Motor neuron (in vitro differentiated cells): Measurements from ENCODE around the gene MVB12B. TPM values are rescaled to one million over a fixed set of nuclear protein-coding genes. Genes with fewer than 3 reads are reported as not detected.

Source experiments
- ATAC-seq, 8 experiments: fragments of 200-7000 bp; cut with Tn5 transposase; replicated peaks in 6 of 8; 2 replicates each; pipeline ENCODE4 v1.8.0; 2021; ENCODE audit warnings: mild to moderate bottlenecking in 8 of 8, moderate library complexity in 8 of 8
- H3K27ac ChIP-seq, 2 donors: fragments of 250-450 bp; sonication (Bioruptor Pico); 2 replicates each; pipeline ENCODE4 v1.9.0; 2021; ENCODE audit warnings: antibody characterized with exemption in 2 of 2, mild to moderate bottlenecking in 2 of 2, moderate library complexity in 1 of 2
- H3K4me1 ChIP-seq, 2 donors: fragments of 250-450 bp; sonication (Bioruptor Pico); replicated peaks in 1 of 2; 2 replicates each; pipeline ENCODE4 v1.6.1; 2021; ENCODE audit warnings: antibody characterized with exemption in 2 of 2, mild to moderate bottlenecking in 2 of 2, moderate library complexity in 1 of 2
- H3K4me3 ChIP-seq, 5 donors: fragments of 250-450 bp; sonication (Bioruptor Pico); 2 replicates each; pipeline ENCODE4 v1.9.0; 2021; ENCODE audit warnings: antibody characterized with exemption in 5 of 5, mild to moderate bottlenecking in 5 of 5, moderate library complexity in 4 of 5
- WGBS, 10 experiments: fragments of 450-650 bp; shearing (Covaris generic); methylation state at CpG; one replicate each; pipeline ENCODE4 v1.0.0; 2022; 5-methylcytosine and 5-hydroxymethylcytosine counted together
- in situ Hi-C, 9 experiments: fragments of 400-800 bp; cut with MboI; loops; one replicate each; pipeline ENCODE4 v1.15.0; 2021; ENCODE audit warnings: low sequenced_read_pairs in 9 of 9, low pct_unique_long_range_greater_than_20kb in 2 of 9; ENCODE audit not compliant: unreplicated experiment in 9 of 9
- total RNA-seq, 8 experiments: library from RNA; unstranded; fragments of 300-600 nt; gene quantifications; 2 replicates each; pipeline versions ENCODE4 v1.2.3 to v1.2.4, GENCODE V29; 2022

MVB12B gene
- total RNA-seq, 8 experiments from 2014 or later: 1.7 to 33.8 (median 23.0) TPM

DNA sequence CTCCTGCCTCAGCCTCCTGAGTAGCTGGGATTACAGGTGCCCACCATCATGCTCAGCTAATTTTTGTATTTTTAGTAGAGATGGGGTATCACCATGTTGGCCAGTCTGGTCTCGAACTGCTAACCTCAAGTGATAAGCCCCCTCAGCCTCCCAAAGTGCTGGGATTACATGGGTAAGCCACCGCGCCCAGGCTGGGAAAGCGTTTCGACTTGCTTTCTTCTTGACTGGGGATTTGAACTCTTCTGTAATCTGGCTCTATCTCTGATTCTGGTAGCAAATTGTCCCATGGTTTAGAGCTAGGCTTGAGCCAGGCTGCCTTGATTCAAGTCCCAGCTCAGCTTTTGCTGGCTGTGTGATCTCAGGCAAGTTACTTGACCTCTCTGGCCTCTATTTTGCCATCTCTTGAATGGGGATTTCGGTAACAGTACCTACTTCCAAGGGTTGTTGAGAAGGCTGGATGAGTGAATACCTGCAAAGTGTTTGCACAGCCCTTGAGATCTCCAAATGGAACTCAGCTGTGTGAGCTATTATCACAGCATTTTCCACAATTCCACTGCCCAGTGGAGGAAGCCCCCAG, 20.5 kb upstream of the MVB12B start:
- H3K4me3 ChIP-seq: no peak overlapping the region
- WGBS, 10 experiments: 90 to 100% (median 94%) methylated on average over 1 to 6 of the region's 6 CpGs; no CpG with 5 or more reads in 6 of the 10 experiments
- no peak for ATAC-seq
- peaks cover 10% of the 10 kb centered on the region in 2 donors for H3K4me1 ChIP-seq
- no peak overlapping the region for H3K27ac ChIP-seq
- in situ Hi-C loops: loop anchor here in 2 of 9 experiments (10.0 to 25.0 kb wide), 3 partner anchors 89 to 181 kb away; no protein-coding TSS in a partner anchor

DNA sequence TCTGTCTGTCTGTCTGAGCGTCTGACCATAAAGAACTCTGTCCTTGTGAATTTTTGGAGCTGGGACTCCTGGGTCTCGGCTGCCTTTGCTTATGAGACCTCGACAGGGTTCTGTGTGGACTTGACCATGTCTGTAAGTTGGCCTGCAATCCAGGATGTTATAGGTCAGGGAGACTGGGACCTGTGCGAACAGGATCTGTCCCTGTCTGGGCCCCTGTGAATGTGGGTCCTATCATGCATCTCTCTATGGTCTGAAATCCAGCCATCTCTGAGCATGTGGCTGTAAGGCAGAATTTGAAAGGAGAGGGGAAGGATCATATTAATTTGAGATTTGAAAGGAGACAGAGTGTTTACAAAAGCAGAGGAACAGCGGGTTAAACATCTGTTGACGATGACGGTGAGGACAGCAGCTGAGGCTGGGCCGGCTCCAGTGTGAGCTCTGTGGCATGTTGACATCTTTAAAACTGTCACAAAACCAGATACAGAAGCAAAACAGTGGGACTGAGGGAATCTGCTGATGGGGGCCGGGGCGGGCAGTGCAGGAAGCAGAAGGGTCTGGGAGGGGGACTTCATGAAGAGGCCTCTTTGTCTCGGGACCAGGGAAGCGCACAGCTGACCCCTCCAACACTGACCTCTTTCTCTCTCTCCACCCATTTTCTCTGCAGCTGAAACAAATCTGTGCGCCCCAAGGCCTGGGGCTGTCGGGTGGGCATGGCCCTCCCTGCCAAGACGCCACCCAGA, 19.1 kb upstream of the MVB12B start:
- 34 to 100% (median 73%) methylated on average over 1 to 10 of the region's 15 CpGs; no CpG with 5 or more reads in 3 of the 10 experiments for WGBS, 10 experiments
- peaks cover 10% of the 10 kb centered on the region in 2 donors for H3K4me1 ChIP-seq
- H3K4me3 ChIP-seq: no peak overlapping the region
- peak in 5 of 8 experiments; percentile 38 to 78 (median 59) for ATAC-seq
- H3K27ac ChIP-seq: peak overlapping the region in 1 of 2 donors; percentile 30
- in situ Hi-C loops: loop anchor here in 2 of 9 experiments (10.0 to 25.0 kb wide), 3 partner anchors 87 to 180 kb away; no protein-coding TSS in a partner anchor

DNA sequence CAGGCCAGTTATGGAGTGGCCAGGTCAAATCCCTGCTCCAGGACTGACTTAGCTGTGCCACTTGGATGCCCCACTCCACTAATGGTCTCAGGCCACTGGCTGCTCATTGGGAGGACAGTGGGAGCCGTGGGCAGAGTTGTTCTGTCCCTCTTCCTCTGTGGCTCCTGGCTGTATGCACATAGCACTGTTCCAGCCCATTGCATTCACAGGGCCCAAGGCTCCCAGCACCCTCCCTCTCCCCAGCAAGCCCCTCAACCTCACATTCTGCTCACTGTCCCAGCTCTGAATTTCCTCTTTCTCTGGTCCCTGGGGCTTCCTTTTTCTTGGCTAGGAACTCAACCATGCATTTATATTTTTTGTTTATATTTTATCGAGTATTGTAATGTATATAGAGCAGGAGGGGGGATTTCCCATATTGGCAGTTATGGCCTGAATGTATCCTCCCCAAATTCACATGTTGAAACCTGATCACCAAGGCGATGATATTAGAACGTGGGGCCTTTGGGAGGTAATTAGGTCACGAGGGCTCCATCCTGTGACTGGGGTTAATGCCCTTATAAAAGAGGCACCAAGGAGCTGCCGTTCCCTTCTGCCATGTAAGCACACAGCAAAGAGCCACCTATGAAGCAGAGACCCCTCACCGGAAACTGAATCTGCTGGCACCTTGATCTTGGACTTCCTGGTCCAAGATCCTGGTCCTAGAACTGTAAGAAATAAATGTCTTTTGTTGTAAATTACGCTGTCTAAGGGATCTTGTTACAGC, 17.0 kb upstream of the MVB12B start:
- Histone ChIP-seq H3K4me1 (peaks cover 10% of the 10 kb centered on the region in 2 donors), H3K27ac (no peak overlapping the region), H3K4me3 (no peak overlapping the region)
- ATAC-seq: no peak
- WGBS, 10 experiments: 21 to 100% (median 50%) methylated on average over 1 to 7 of the region's 8 CpGs; no CpG with 5 or more reads in 1 of the 10 experiments
- in situ Hi-C loops: loop anchor here in 2 of 9 experiments (10.0 to 25.0 kb wide), 3 partner anchors 85 to 178 kb away; no protein-coding TSS in a partner anchor

DNA sequence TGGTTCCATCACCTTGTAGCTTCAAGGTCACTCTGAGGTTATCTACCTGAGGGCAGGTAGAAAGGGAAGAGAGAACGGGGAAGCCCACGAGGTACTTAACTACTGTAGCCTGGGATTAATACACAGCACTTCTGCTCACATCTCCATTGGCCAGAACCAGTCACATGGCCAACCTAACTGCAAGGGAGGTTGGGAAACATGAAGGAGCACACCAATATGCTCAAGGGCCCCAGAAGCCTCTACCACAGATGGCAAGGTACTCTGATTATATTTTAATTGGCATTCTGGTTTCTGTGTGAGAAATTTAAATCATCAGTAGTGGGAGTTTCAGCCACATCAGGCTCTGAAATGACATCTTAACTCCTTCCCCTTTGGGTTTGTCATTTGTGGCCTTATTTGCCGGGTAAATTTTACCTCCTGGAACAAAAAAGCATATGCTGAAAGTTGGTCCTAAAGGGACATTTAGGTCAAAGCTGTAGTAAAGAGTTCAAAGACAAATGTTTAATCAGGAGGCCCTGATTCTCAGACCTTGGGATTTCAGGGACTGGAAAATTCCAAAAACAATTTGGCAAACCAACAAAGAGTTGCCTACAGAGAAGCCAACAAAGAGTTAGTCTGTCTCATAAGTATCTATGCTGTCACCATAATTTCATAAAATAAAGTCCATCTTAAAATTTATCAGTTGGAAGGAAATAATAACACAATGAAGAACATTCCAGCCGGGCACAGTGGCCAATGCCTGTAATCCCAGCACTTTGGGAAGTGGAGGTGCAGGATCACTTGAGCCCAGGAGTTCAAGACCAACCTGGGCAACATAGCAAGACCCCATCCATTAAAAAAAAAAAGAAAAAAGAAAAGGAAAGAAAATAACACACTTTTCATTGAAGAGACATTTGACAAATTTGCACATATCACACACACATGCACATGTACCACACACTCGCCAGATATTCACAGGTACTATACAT, 13.8 kb upstream of the MVB12B start:
- H3K4me1 ChIP-seq: peaks cover 2 to 4% of the 10 kb centered on the region in 2 donors
- no peak overlapping the region for H3K27ac ChIP-seq
- WGBS, 10 experiments: 41 to 100% (median 81%) methylated on average over 1 to 5 of the region's 5 CpGs
- in situ Hi-C loops: loop anchor here in 1 of 9 experiments (25.0 kb wide), 1 partner anchor 174 kb away; no protein-coding TSS in a partner anchor
- no peak overlapping the region for H3K4me3 ChIP-seq
- ATAC-seq: no peak

GRCh38 chr9:126316085-126316655, 10.5 kb upstream of the MVB12B start:
- 56 to 100% (median 88%) methylated on average over 1 to 3 of the region's 3 CpGs for WGBS, 10 experiments
- no peak overlapping the region for H3K4me3 ChIP-seq
- peaks cover 0 to 4% of the 10 kb centered on the region in 2 donors for H3K4me1 ChIP-seq
- no peak overlapping the region for H3K27ac ChIP-seq
- in situ Hi-C loops: loop anchor here in 1 of 9 experiments (25.0 kb wide), 1 partner anchor 171 kb away; no protein-coding TSS in a partner anchor
- ATAC-seq: no peak

DNA sequence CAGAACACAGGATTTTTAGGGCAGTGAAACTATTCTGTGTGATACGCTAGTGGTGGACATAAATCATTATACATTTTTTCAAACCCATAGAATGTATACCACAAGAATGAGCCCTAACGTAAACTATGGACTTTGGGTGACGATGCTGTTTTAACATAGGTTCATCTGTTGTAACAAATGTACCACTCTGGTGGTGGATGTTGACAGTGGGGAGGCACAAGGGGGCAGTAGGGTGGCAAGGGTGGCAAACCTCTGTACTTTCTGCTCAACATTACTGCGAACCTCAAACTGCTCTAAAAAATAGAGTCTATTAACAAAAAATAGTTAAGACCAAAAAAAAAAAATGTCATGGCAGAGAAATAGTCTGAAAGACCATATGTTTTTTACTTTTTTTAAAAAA, 9.1 kb upstream of the MVB12B start:
- in situ Hi-C loops: loop anchor here in 1 of 9 experiments (25.0 kb wide), 1 partner anchor 170 kb away; no protein-coding TSS in a partner anchor
- Histone ChIP-seq H3K27ac (no peak overlapping the region), H3K4me3 (no peak overlapping the region), H3K4me1 (peaks cover 0 to 4% of the 10 kb centered on the region in 2 donors)
- peak in 1 of 8 experiments; percentile 27 for ATAC-seq
- WGBS, 10 experiments: 59 to 100% (median 92%) methylated on average over 2 to 4 of the region's 4 CpGs

DNA sequence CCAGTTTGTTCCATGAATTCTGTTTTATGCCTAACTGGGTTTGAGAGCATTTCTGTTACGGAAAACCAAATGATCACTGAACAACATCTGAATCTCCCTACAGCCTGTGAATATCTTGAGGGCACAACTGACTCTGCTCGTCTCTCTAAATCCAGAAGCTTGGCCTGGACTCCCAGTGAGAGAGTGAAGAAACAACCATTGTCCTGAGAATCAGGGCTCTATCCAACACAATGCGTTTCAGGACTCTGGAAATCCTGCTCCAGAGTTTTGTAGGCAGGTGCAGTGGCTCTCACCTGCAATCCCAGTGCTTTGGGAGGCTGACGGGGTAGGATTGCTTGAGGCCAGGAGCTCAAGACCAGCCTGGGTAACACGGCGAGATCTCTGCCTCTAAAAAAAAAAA, 7.8 kb upstream of the MVB12B start:
- H3K27ac ChIP-seq: no peak overlapping the region
- no peak for ATAC-seq
- 60 to 96% (median 91%) methylated on average over 1 to 5 of the region's 6 CpGs for WGBS, 10 experiments
- in situ Hi-C loops: loop anchor here in 1 of 9 experiments (25.0 kb wide), 1 partner anchor 168 kb away; no protein-coding TSS in a partner anchor
- peaks cover 0 to 4% of the 10 kb centered on the region in 2 donors for H3K4me1 ChIP-seq
- no peak overlapping the region for H3K4me3 ChIP-seq

- in situ Hi-C loops: loop anchor here in 1 of 9 experiments (25.0 kb wide), 1 partner anchor 168 kb away; no protein-coding TSS in a partner anchor
- Histone ChIP-seq H3K27ac (no peak overlapping the region), H3K4me1 (peaks cover 0 to 4% of the 10 kb centered on the region in 2 donors), H3K4me3 (no peak overlapping the region)
- no peak for ATAC-seq
- 47 to 83% (median 71%) methylated on average over 4 to 5 of the region's 5 CpGs; no CpG with 5 or more reads in 4 of the 10 experiments for WGBS, 10 experiments
These were observed 7.0 kb upstream of the MVB12B start for GRCh38 chr9:126319671-126320070.

DNA sequence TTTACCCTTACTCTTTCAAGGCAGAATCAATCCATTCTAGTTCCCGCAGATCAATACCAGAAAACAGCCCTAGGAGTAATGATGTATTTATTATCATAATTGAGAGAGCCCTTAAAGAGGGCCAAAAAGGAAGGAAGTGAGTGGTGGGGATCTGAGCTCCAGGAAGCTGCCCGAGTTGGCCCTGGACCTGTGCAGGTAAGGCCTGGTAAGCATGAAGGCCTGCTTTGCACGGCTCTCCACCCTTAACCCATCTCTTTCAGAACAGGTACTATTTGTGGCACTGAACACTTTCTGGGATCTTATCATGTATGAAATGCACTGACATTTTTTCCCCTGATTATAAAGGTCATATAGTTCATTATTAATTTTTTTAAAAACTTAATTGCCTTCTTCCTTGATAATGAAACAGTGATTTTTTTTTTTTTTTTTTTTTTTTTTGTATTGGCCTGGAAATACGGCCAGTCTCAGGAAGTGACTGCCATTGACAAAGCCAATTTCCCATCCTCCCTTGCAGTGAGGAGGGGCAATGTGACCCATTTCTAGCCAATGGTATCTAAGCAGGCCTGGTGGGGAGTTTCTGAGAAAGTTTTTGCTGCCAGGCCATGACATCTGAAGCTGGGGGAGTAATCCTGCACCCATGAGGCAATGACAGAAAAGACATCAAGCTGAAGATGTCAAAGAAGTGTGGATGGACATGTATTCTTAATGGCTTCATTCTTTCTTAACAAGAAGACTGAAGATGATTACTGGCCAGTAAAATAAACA, 6.3 kb upstream of the MVB12B start:
- WGBS, 10 experiments: 33 to 100% (median 85%) methylated on average over 1 to 4 of the region's 4 CpGs; no CpG with 5 or more reads in 1 of the 10 experiments
- Histone ChIP-seq H3K4me3 (no peak overlapping the region), H3K4me1 (peaks cover 0 to 4% of the 10 kb centered on the region in 2 donors), H3K27ac (no peak overlapping the region)
- in situ Hi-C loops: loop anchor here in 1 of 9 experiments (25.0 kb wide), 1 partner anchor 167 kb away; no protein-coding TSS in a partner anchor
- no peak for ATAC-seq

DNA sequence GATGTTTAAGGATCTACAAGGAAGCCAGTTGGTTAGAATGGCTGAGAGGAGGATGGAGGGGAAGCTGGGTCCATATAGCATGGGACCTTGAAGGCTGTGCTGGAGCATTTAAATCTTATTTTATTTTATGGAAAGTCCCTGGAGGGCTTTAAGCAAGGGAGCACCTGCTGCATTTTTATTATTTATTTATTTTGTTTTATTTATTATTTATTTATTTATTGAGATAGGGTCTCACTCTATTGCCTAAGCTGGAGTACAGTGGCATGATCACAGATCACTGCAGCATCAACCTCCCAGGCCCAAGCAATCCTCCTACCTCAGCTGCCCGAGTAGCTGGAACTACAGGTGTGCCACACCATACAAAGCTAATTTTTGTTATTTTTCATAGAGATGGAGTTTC, 4.9 kb upstream of the MVB12B start:
- no peak for ATAC-seq
- in situ Hi-C loops: loop anchor here in 1 of 9 experiments (25.0 kb wide), 1 partner anchor 166 kb away; no protein-coding TSS in a partner anchor
- H3K4me1 ChIP-seq: peaks cover 6 to 7% of the 10 kb centered on the region in 2 donors
- H3K4me3 ChIP-seq: no peak overlapping the region
- 0 to 100% (median 90%) methylated on average over 1 of the region's 1 CpG; no CpG with 5 or more reads in 6 of the 10 experiments for WGBS, 10 experiments
- H3K27ac ChIP-seq: no peak overlapping the region

GRCh38 chr9:126325821-126326220, 808 bp upstream of the MVB12B start:
- Histone ChIP-seq H3K4me3 (peak overlapping the region; percentile 51 to 78 (median 69)), H3K27ac (peak overlapping the region; percentile 90 to 92), H3K4me1 (peaks cover 23 to 36% of the 10 kb centered on the region in 2 donors)
- in situ Hi-C loops: no loop called here
- WGBS, 10 experiments: 20 to 100% (median 80%) methylated on average over 1 to 5 of the region's 6 CpGs; no CpG with 5 or more reads in 4 of the 10 experiments
- ATAC-seq: peak in 4 of 8 experiments; percentile 2 to 5 (median 3)
